Measurements from ENCODE around the gene SPEM3. TPM values are rescaled to one million over a fixed set of nuclear protein-coding genes. Genes with fewer than 3 reads are reported as not detected.
"Not testable (repeated sequence)": the region's sequence is repeated elsewhere in the genome, so short reads cannot be mapped to it uniquely, and the experiment has no call there.

SPEM3 gene
- total RNA-seq, 1 experiment from 2014 or later: not detected

DNA sequence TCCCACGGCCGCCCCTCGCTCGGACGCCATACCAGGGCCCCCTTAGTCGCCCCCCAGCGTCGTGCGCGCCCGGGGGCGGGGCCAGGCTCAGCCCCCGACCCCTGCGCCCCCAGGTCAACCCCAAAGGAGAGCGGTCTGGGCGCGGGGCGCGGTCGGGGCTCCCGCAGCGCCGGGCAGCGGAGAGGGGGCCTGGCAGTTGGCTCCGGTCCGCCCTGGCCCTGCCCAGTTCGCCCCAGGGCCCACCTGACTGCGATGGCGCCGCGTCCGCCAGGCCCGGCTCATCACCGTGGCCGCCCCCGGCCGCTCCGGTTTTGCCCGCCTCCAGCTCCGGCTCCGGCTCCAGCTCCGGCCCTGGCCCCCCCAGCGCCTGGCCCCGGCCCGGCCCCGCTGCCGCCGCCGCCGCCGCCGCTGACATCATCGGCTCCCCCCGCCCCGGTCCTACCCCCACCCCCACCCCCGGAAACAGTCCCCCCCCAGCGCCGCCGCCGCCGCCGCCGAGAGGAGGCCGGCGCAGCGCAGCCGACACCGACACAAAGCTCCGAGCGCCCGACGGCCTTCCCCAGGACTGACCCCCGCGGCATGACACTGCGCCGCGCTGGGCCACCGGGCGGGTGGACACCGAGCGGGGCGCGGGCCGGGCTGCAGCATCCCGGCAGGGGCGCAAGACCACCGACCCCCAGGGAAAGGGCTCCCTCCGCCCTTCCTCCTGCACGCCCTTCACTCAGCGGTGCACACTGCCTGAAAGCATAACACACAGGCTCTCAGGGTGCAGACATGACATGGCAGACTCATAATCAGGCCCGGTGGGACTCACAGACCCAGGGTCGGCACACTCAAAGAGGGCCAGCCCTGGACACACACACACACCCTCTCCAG is 50.8 kb downstream of the SPEM3 start, which contains the start of gene ZBTB4:
ZBTB4 (minus strand) TSS at position 419 of the 876 bp plus-strand sequence. CDS start 12,830 bp downstream, outside the sequence.
- intact Hi-C loops (cut with micrococcal nuclease): loop anchor here (5.0 kb wide), 1 partner anchor 127 kb away; the partner anchor contains the start of gene KCTD11
- H3K36me3 Mint-ChIP-seq (ENCODE audit: insufficient read depth, unreplicated experiment): peaks cover 32% of the 10 kb centered on the region
- POLR2A ChIA-PET: interaction anchor here (0.6 to 6.9 kb wide), 22 partner anchors 10 to 265 kb away, joined by 3 to 115 read pairs (median 4); partner anchors contain the start of genes CD68, CHRNB1, CTDNEP1 and FGF11
- TF ChIP-seq, protein P1, sequence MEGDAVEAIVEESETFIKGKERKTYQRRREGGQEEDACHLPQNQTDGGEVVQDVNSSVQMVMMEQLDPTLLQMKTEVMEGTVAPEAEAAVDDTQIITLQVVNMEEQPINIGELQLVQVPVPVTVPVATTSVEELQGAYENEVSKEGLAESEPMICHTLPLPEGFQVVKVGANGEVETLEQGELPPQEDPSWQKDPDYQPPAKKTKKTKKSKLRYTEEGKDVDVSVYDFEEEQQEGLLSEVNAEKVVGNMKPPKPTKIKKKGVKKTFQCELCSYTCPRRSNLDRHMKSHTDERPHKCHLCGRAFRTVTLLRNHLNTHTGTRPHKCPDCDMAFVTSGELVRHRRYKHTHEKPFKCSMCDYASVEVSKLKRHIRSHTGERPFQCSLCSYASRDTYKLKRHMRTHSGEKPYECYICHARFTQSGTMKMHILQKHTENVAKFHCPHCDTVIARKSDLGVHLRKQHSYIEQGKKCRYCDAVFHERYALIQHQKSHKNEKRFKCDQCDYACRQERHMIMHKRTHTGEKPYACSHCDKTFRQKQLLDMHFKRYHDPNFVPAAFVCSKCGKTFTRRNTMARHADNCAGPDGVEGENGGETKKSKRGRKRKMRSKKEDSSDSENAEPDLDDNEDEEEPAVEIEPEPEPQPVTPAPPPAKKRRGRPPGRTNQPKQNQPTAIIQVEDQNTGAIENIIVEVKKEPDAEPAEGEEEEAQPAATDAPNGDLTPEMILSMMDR (IDR thresholded peaks at IDR 0.05; ENCODE audit: unreplicated experiment): no peak
- H3K4me3 Mint-ChIP-seq (ENCODE audit: unreplicated experiment): peak within 1 kb of the TSS; percentile 84
- no peak for DNase-seq (ENCODE audit: unreplicated experiment)
- peaks cover 43% of the 10 kb centered on the region for H3K4me1 Mint-ChIP-seq (ENCODE audit: insufficient read depth, unreplicated experiment)
- CTCF ChIA-PET: interaction anchor here (0.5 to 1.4 kb wide), 6 partner anchors 9 to 124 kb away, joined by 3 to 7 read pairs (median 4); partner anchors contain the start of gene TMEM102
- H3K27ac Mint-ChIP-seq (ENCODE audit: low read depth, unreplicated experiment): peak within 1 kb of the TSS; percentile 89
- BruUV-seq (replicated peaks): no TSS peak
- H3K9me3 Mint-ChIP-seq (ENCODE audit: unreplicated experiment): no peaks in the 10 kb centered on the region
- H3K27me3 Mint-ChIP-seq (ENCODE audit: insufficient read depth, unreplicated experiment): no peaks in the 10 kb centered on the region

DNA sequence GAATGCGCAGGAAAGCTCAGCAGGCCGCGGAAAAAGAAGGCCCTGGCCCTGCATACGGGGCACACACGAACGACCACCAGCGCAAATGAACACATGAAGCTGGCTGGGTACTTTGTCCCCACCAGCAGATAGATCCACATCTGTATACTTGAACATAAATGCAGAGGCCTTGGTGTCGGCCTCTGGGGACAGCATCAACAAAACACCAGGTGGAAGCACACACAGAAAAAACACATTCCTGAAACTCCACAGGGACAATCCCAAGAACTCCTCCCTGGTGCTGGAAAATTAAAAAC is 51.4 kb downstream of the SPEM3 start:
- no peaks in the 10 kb centered on the region for H3K27me3 Mint-ChIP-seq (ENCODE audit: insufficient read depth, unreplicated experiment)
- no peak for DNase-seq (ENCODE audit: unreplicated experiment)
- no peaks in the 10 kb centered on the region for H3K9me3 Mint-ChIP-seq (ENCODE audit: unreplicated experiment)
- CTCF ChIA-PET: interaction anchor here (0.5 to 1.4 kb wide), 6 partner anchors 44 to 125 kb away, joined by 3 to 7 read pairs (median 4); partner anchors contain the start of gene TMEM102
- TF ChIP-seq, protein P1 (IDR thresholded peaks at IDR 0.05; ENCODE audit: unreplicated experiment): no peak
- H3K4me1 Mint-ChIP-seq (ENCODE audit: insufficient read depth, unreplicated experiment): peaks cover 43% of the 10 kb centered on the region
- BruUV-seq (replicated peaks): no TSS peak
- H3K36me3 Mint-ChIP-seq (ENCODE audit: insufficient read depth, unreplicated experiment): peaks cover 36% of the 10 kb centered on the region
- intact Hi-C loops (cut with micrococcal nuclease): loop anchor here (5.0 kb wide), 1 partner anchor 128 kb away; the partner anchor contains the start of gene KCTD11
- H3K27ac Mint-ChIP-seq (ENCODE audit: low read depth, unreplicated experiment): peak overlapping the region; percentile 89
- peak overlapping the region; percentile 84 for H3K4me3 Mint-ChIP-seq (ENCODE audit: unreplicated experiment)
- POLR2A ChIA-PET: interaction anchor here (0.7 to 6.9 kb wide), 17 partner anchors 10 to 239 kb away, joined by 3 to 115 read pairs (median 5); partner anchors contain the start of genes CD68, CHRNB1, FGF11 and FXR2

DNA sequence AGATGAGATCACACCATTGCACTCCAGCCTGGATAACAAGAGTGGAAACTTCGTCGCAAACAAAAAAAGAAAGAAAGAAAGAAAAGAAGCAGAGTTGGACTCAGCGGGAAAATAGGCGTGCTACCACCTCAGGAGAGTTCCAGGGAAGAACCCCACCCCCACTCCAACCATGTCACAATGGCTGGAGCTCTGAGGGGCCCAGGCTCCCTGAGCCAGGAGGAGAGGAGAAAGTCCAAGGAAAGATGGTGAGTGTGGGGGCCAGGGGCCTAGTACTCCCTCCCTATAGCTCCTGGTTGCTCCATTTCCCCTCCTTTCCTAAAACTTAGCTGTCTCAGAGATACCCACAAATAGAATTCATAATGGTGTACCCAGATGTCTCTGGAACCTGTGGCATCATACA is 52.6 kb downstream of the SPEM3 start, which contains the start of gene SLC35G6:
SLC35G6 (plus strand) TSS at position 172 of the 400 bp plus-strand sequence; CDS start at position 243, 71 bp downstream.
- Mint-ChIP-seq H3K27ac (ENCODE audit: low read depth, unreplicated experiment) (peak within 1 kb of the TSS; percentile 89), H3K4me3 (ENCODE audit: unreplicated experiment) (peak within 1 kb of the TSS; percentile 84), H3K4me1 (ENCODE audit: insufficient read depth, unreplicated experiment) (peaks cover 43% of the 10 kb centered on the region), H3K36me3 (ENCODE audit: insufficient read depth, unreplicated experiment) (peaks cover 37% of the 10 kb centered on the region)
- intact Hi-C loops (cut with micrococcal nuclease): loop anchor here (5.0 kb wide), 1 partner anchor 129 kb away; the partner anchor contains the start of gene KCTD11
- H3K9me3 Mint-ChIP-seq (ENCODE audit: unreplicated experiment); BruUV-seq (replicated peaks); H3K27me3 Mint-ChIP-seq (ENCODE audit: insufficient read depth, unreplicated experiment); DNase-seq (ENCODE audit: unreplicated experiment): not testable (repeated sequence)
- CTCF ChIA-PET: interaction anchor here (0.6 to 1.4 kb wide), 4 partner anchors 40 to 142 kb away, joined by 3 to 6 read pairs (median 4); no protein-coding TSS in a partner anchor
- POLR2A ChIA-PET: interaction anchor here (0.6 to 6.9 kb wide), 4 partner anchors 43 to 516 kb away, joined by 3 to 115 read pairs (median 24); partner anchors contain the start of genes FGF11, FXR2, SENP3 and TMEM102

DNA sequence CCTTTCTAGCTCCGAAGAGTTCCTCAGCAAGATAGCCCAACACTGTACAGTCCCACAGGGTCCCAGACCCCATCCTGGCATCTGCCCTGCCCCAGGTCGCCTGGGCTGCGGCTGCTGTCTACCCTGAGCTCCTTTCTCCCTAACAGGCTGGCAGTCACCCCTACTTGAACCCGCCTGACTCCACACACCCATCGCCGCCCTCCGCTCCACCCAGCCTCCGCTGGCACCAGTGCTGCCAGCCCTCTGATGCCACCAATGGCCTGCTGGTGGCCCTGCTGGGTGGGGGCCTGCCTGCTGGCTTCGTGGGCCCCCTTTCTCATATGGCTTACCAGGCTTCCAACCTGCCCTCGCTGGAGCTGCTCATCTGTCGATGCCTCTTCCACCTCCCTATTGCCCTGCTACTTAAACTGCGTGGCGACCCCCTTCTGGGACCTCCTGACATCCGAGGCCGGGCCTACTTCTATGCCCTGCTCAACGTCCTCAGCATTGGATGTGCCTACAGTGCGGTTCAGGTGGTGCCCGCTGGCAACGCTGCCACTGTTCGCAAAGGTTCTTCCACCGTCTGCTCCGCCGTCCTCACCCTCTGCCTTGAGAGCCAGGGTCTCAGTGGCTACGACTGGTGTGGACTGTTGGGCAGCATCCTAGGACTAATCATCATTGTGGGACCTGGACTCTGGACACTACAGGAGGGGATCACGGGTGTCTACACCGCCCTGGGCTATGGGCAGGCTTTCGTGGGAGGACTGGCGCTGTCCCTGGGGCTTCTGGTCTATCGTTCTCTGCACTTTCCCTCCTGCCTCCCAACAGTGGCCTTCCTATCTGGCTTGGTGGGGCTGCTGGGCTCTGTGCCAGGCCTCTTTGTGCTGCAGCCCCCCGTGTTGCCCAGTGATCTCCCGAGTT is 53.4 kb downstream of the SPEM3 start:
- H3K27me3 Mint-ChIP-seq (ENCODE audit: insufficient read depth, unreplicated experiment); DNase-seq (ENCODE audit: unreplicated experiment); BruUV-seq (replicated peaks); H3K9me3 Mint-ChIP-seq (ENCODE audit: unreplicated experiment): not testable (repeated sequence)
- CTCF ChIA-PET: interaction anchor here (0.6 to 0.9 kb wide), 2 partner anchors 79 to 141 kb away, joined by 3 read pairs; no protein-coding TSS in a partner anchor
- peak overlapping the region; percentile 79 for H3K4me3 Mint-ChIP-seq (ENCODE audit: unreplicated experiment)
- intact Hi-C loops (cut with micrococcal nuclease): loop anchor here (5.0 kb wide), 1 partner anchor 130 kb away; the partner anchor contains the start of gene KCTD11
- H3K4me1 Mint-ChIP-seq (ENCODE audit: insufficient read depth, unreplicated experiment): peaks cover 41% of the 10 kb centered on the region
- POLR2A ChIA-PET: interaction anchor here (4.5 kb wide), 2 partner anchors 40 to 205 kb away, joined by 51 to 58 read pairs; partner anchors contain the start of genes CHRNB1, TP53 and WRAP53
- H3K36me3 Mint-ChIP-seq (ENCODE audit: insufficient read depth, unreplicated experiment): peaks cover 41% of the 10 kb centered on the region
- peak overlapping the region; percentile 100 for H3K27ac Mint-ChIP-seq (ENCODE audit: low read depth, unreplicated experiment)

Other genes with a start within 250 kb of the SPEM3 start
- gene ASGR1, start 249.5 kb upstream of the SPEM3 start, total RNA-seq (2022): 0.37 and 0.59 TPM in 2 replicates
- 7.6 TPM in 2 replicates for gene DLG4, start 209.0 kb upstream of the SPEM3 start, total RNA-seq (2022)
- gene ACADVL, start 208.9 kb upstream of the SPEM3 start, total RNA-seq (2022): 387 and 413 TPM in 2 replicates
- 34.9 and 37.4 TPM in 2 replicates for gene DVL2, start 194.3 kb upstream of the SPEM3 start, total RNA-seq (2022)
- 41.8 and 47.1 TPM in 2 replicates for gene PHF23, start 189.4 kb upstream of the SPEM3 start, total RNA-seq (2022)
- 226 and 294 TPM in 2 replicates for gene GABARAP, start 186.4 kb upstream of the SPEM3 start, total RNA-seq (2022)
- gene CTDNEP1, start 177.1 kb upstream of the SPEM3 start, total RNA-seq (2022): 145 and 148 TPM in 2 replicates
- 81.0 and 91.3 TPM in 2 replicates for gene ELP5, start 176.6 kb upstream of the SPEM3 start, total RNA-seq (2022)
- 20.8 and 23.9 TPM in 2 replicates for gene CLDN7, start 166.4 kb upstream of the SPEM3 start, total RNA-seq (2022)
- gene SLC2A4, start 147.1 kb upstream of the SPEM3 start, total RNA-seq (2022): not detected in 2 replicates
- gene YBX2, start 134.2 kb upstream of the SPEM3 start, total RNA-seq (2022): 0.40 and 0.44 TPM in 2 replicates
- 1,142 and 1,190 TPM in 2 replicates for gene EIF5A, start 121.2 kb upstream of the SPEM3 start, total RNA-seq (2022)
- 29.4 and 49.8 TPM in 2 replicates for gene GPS2, start 113.5 kb upstream of the SPEM3 start, total RNA-seq (2022)
- gene NEURL4, start 99.5 kb upstream of the SPEM3 start, total RNA-seq (2022): 36.9 and 39.3 TPM in 2 replicates
- gene ACAP1, start 92.3 kb upstream of the SPEM3 start, total RNA-seq (2022): 4.4 and 4.9 TPM in 2 replicates
- 9.2 and 10.1 TPM in 2 replicates for gene KCTD11, start 76.7 kb upstream of the SPEM3 start, total RNA-seq (2022)
- not detected in 2 replicates for gene TMEM95, start 73.7 kb upstream of the SPEM3 start, total RNA-seq (2022)
- gene TNK1, start 47.8 kb upstream of the SPEM3 start, total RNA-seq (2022): 6.4 and 8.0 TPM in 2 replicates
- gene PLSCR3, start 34.3 kb upstream of the SPEM3 start, total RNA-seq (2022): 53.8 and 59.0 TPM in 2 replicates
- 35.2 and 42.9 TPM in 2 replicates for gene TMEM256, start 24.8 kb upstream of the SPEM3 start, total RNA-seq (2022)
- gene NLGN2, start 21.0 kb upstream of the SPEM3 start, total RNA-seq (2022): 6.7 and 9.0 TPM in 2 replicates
- gene SPEM1, start 8.5 kb upstream of the SPEM3 start, total RNA-seq (2022): not detected in 2 replicates
- gene SPEM2, start 3.2 kb upstream of the SPEM3 start, total RNA-seq (2022): not detected in 2 replicates
- gene TMEM102, start 6.6 kb downstream of the SPEM3 start, total RNA-seq (2022): 6.1 and 6.3 TPM in 2 replicates
- gene FGF11, start 10.7 kb downstream of the SPEM3 start, total RNA-seq (2022): 0.84 and 2.1 TPM in 2 replicates
- 3.3 and 7.8 TPM in 2 replicates for gene CHRNB1, start 16.2 kb downstream of the SPEM3 start, total RNA-seq (2022)
- gene ZBTB4, start 50.8 kb downstream of the SPEM3 start, total RNA-seq (2022): 26.3 and 29.1 TPM in 2 replicates
- gene SLC35G6, start 52.6 kb downstream of the SPEM3 start, total RNA-seq (2022): not detected in 2 replicates
- gene POLR2A, start 55.5 kb downstream of the SPEM3 start, total RNA-seq (2022): 89.6 and 107 TPM in 2 replicates
- gene TNFSF12, start 120.2 kb downstream of the SPEM3 start, total RNA-seq (2022): 3.5 and 3.9 TPM in 2 replicates
- gene TNFSF13, start 129.9 kb downstream of the SPEM3 start, total RNA-seq (2022): 6.3 and 10.8 TPM in 2 replicates
- 66.9 and 67.3 TPM in 2 replicates for gene SENP3, start 133.1 kb downstream of the SPEM3 start, total RNA-seq (2022)
- gene CD68, start 150.8 kb downstream of the SPEM3 start, total RNA-seq (2022): 6.9 and 10.6 TPM in 2 replicates
- 52.0 and 56.5 TPM in 2 replicates for gene MPDU1, start 155.0 kb downstream of the SPEM3 start, total RNA-seq (2022)
- gene SOX15, start 161.2 kb downstream of the SPEM3 start, total RNA-seq (2022): 32.6 and 34.4 TPM in 2 replicates
- 60.7 and 65.1 TPM in 2 replicates for gene FXR2, start 186.0 kb downstream of the SPEM3 start, total RNA-seq (2022)
- 66.8 and 82.7 TPM in 2 replicates for gene SAT2, start 199.0 kb downstream of the SPEM3 start, total RNA-seq (2022)
- 0.35 and 1.1 TPM in 2 replicates for gene SHBG, start 201.3 kb downstream of the SPEM3 start, total RNA-seq (2022)
- gene ATP1B2, start 222.1 kb downstream of the SPEM3 start, total RNA-seq (2022): not detected in 2 replicates